Sciatic nerve (tissue), 2 donors: ENCODE measurements around the gene CD14. TPM values are rescaled to one million over a fixed set of nuclear protein-coding genes. Genes with fewer than 3 reads are reported as not detected.
"Not testable (repeated sequence)": the region's sequence is repeated elsewhere in the genome, so short reads cannot be mapped to it uniquely, and the experiment has no call there.

ENCODE experiments used
- ATAC-seq: fragments of 200-7000 bp; cut with Tn5 transposase; one replicate; pipeline ENCODE4 v1.9.1; 2020; ENCODE audit warnings: mild to moderate bottlenecking, moderate library complexity
- DNase-seq: peaks from one replicate; pipeline ENCODE4 v3.0.0-alpha.2; 2020; ENCODE audit warnings: low spot score
- intact Hi-C: fragments of 100-400 bp; cut with DNase I; formaldehyde crosslinking; loops from one replicate; pipeline ENCODE4 v1.14.2; 2022
- microRNA-seq: library from miRNA; unstranded; fragments of <30 nt; microRNA quantifications from one replicate; pipeline ENCODE4 v1.2.0, GENCODE V29; 2020
- total RNA-seq: library from RNA; stranded (reverse); fragmentation: NEBNext Ultra II Directional; extraction: Animal tissue kit (Norgen Biotek cat#: 25700); gene quantifications from one replicate; pipeline ENCODE4 v1.2.1, GENCODE V29; 2021
- donor health status: DM: no; HTN: no; CAD: no.
- donor health status: DM: no; HTN: no; CAD: no.

Gene CD14
- total RNA-seq, 1 donor from 2014 or later = 107 TPM

DNA sequence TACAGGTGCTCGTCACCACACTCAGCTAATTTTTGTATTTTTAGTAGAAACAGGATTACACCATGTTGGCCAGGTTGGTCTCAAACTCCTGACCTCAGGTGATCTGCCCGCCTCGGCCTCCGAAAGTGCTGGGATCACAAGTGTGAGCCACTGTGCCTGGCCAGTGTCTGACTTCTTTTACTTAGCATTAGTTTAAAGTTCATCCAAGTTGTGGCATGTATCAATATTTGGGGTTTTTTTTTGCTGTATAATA, 29.6 kb downstream of the CD14 start:
- ATAC-seq, DNase-seq, intact Hi-C loops: not testable (repeated sequence)

GRCh38 chr5:140602147-140602546, 30.8 kb downstream of the CD14 start:
- intact Hi-C loops = no loop called here
- ATAC-seq = no peak

GRCh38 chr5:140600096-140600495, 32.9 kb downstream of the CD14 start:
- no peak for DNase-seq

More at GRCh38 chr5:140602147-140602546, 30.8 kb downstream of the CD14 start:
- DNase-seq = no peak

GRCh38 chr5:140598836-140599235, 34.1 kb downstream of the CD14 start:
- ATAC-seq (no peak), DNase-seq (no peak)
- intact Hi-C loops = no loop called here

More at GRCh38 chr5:140600096-140600495, 32.9 kb downstream of the CD14 start:
- intact Hi-C loops = no loop called here
- no peak for ATAC-seq

- DNase-seq (no peak), ATAC-seq (peak; percentile 76)
- intact Hi-C loops = no loop called here
These were observed 36.6 kb downstream of the CD14 start for GRCh38 chr5:140596321-140596741.

- DNase-seq = no peak
These were observed 37.3 kb downstream of the CD14 start for GRCh38 chr5:140595538-140596300.

GRCh38 chr5:140594169-140594568, 38.8 kb downstream of the CD14 start:
- intact Hi-C loops = no loop called here
- ATAC-seq (no peak), DNase-seq (no peak)

More at GRCh38 chr5:140595538-140596300, 37.3 kb downstream of the CD14 start:
- intact Hi-C loops = no loop called here
- peak; percentile 79 for ATAC-seq

GRCh38 chr5:140593070-140593469, 39.9 kb downstream of the CD14 start:
- DNase-seq, ATAC-seq, intact Hi-C loops: not testable (repeated sequence)

DNA sequence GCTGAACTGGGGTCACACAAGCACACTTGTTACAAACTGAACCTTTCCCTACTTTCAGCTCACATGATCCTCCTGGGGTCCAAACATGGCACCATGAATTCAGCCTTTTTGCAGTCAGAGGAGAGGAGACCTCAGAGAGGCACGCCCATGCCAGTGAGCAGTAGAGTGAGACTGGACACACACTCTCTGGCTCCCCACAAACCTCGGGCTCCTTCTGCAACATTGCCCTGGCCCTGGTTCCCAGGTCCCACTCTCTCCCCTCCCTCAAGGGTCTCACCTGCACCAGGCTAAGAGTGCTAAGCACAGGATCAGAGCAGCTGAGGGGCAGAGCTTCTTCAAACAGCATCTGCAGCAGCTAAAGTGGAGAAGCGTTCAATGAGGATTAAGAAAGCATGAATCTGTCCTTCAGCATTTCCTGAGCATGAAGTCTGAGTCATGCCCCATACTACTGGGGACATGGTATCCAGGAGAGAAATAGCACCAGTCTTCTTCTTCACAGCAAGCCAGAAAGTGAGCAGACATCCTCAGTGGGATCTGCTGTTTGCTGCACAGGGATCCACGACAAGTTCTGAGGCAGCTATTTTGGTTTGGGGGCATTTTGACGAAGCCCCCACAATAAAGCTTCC, 41.1 kb downstream of the CD14 start:
- no peak for ATAC-seq
- no peak for DNase-seq
- intact Hi-C loops = no loop called here

- intact Hi-C loops = no loop called here
- DNase-seq (no peak), ATAC-seq (no peak)
These were observed 42.1 kb downstream of the CD14 start for GRCh38 chr5:140590861-140591260.

GRCh38 chr5:140588311-140589070, 44.5 kb downstream of the CD14 start:
- DNase-seq (no peak), ATAC-seq (peak; percentile 79)
- intact Hi-C loops = no loop called here

GRCh38 chr5:140587495-140587894, 45.5 kb downstream of the CD14 start:
- no peak for DNase-seq
- no peak for ATAC-seq
- intact Hi-C loops = no loop called here

Small RNA genes lying within 50 kb of the gene (microRNA-seq; reads per million reads assigned to microRNA genes)
- gene MIR3655 = 1.8 reads per million

Other genes starting within 250 kb of the CD14 start
- 144 TPM for gene ANKHD1, start 231.3 kb downstream of the CD14 start, total RNA-seq
- gene EIF4EBP3, start 85.5 kb downstream of the CD14 start, total RNA-seq = 12.6 TPM
- 23.2 TPM for gene SRA1, start 75.7 kb downstream of the CD14 start, total RNA-seq
- 43.1 TPM for gene APBB3, start 68.6 kb downstream of the CD14 start, total RNA-seq
- 37.9 TPM for gene SLC35A4, start 68.3 kb downstream of the CD14 start, total RNA-seq
- 20.1 TPM for gene TMCO6, start 6.3 kb upstream of the CD14 start, total RNA-seq
- 39.8 TPM for gene NDUFA2, start 14.5 kb upstream of the CD14 start, total RNA-seq
- 89.6 TPM for gene IK, start 14.7 kb upstream of the CD14 start, total RNA-seq
- 16.0 TPM for gene WDR55, start 31.7 kb upstream of the CD14 start, total RNA-seq
- gene DND1, start 40.4 kb upstream of the CD14 start, total RNA-seq = 1.4 TPM
- 43.3 TPM for gene HARS1, start 58.2 kb upstream of the CD14 start, total RNA-seq
- 27.1 TPM for gene HARS2, start 58.3 kb upstream of the CD14 start, total RNA-seq
- gene ZMAT2, start 67.3 kb upstream of the CD14 start, total RNA-seq = 36.9 TPM
- gene PCDHA1, start 153.0 kb upstream of the CD14 start, total RNA-seq = not detected
- gene PCDHA2, start 161.7 kb upstream of the CD14 start, total RNA-seq = 0.13 TPM
- gene PCDHA3, start 167.9 kb upstream of the CD14 start, total RNA-seq = 0.71 TPM
- 0.85 TPM for gene PCDHA4, start 173.9 kb upstream of the CD14 start, total RNA-seq
- 0.27 TPM for gene PCDHA5, start 188.4 kb upstream of the CD14 start, total RNA-seq
- 0.76 TPM for gene PCDHA6, start 194.8 kb upstream of the CD14 start, total RNA-seq
- gene PCDHA7, start 201.1 kb upstream of the CD14 start, total RNA-seq = 0.45 TPM
- 0.40 TPM for gene PCDHA8, start 208.0 kb upstream of the CD14 start, total RNA-seq
- 0.45 TPM for gene PCDHA9, start 215.2 kb upstream of the CD14 start, total RNA-seq
- 2.9 TPM for gene PCDHA10, start 222.7 kb upstream of the CD14 start, total RNA-seq
- gene PCDHA11, start 235.8 kb upstream of the CD14 start, total RNA-seq = 1.4 TPM
- gene PCDHA12, start 242.1 kb upstream of the CD14 start, total RNA-seq = 5.8 TPM
- 0.85 TPM for gene PCDHA13, start 248.9 kb upstream of the CD14 start, total RNA-seq